KMS-11 (cell line): ENCODE data around the gene TMEM62.

Experiments used
- H2AFZ ChIP-seq: fragments of 200-600 bp; sonication (generic); 2 replicates; pipeline ENCODE4 v1.6.1; 2016; ENCODE audit warnings: antibody characterized with exemption, mixed run types, low read depth
- H3K27ac ChIP-seq: fragments of 200-600 bp; sonication (generic); 2 replicates; pipeline ENCODE4 v1.6.1; 2016; ENCODE audit warnings: mild to moderate bottlenecking, mixed run types
- H3K27me3 ChIP-seq: fragments of 200-600 bp; sonication (generic); 2 replicates; pipeline ENCODE4 v1.6.1; 2017; ENCODE audit warnings: mild to moderate bottlenecking, low read depth, mixed run types, moderate library complexity; ENCODE audit not compliant: insufficient read depth
- H3K36me3 ChIP-seq: fragments of 200-600 bp; sonication (generic); 2 replicates; pipeline ENCODE4 v1.6.1; 2017; ENCODE audit warnings: mild to moderate bottlenecking, mixed run types; ENCODE audit not compliant: insufficient read depth
- H3K4me1 ChIP-seq: fragments of 200-600 bp; sonication (generic); 2 replicates; pipeline ENCODE4 v1.6.1; 2016; ENCODE audit warnings: mild to moderate bottlenecking, low read depth, mixed run types; ENCODE audit not compliant: poor library complexity, severe bottlenecking
- H3K4me2 ChIP-seq: fragments of 200-600 bp; sonication (generic); 2 replicates; pipeline ENCODE4 v1.7.0; 2016; ENCODE audit warnings: mild to moderate bottlenecking, mixed run types
- H3K4me3 ChIP-seq: fragments of 200-600 bp; sonication (generic); IDR thresholded peaks from 2 replicates; pipeline ENCODE4 v1.6.1; 2017; ENCODE audit warnings: low read depth, low read length, mixed read lengths; ENCODE audit not compliant: insufficient read depth
- H3K79me2 ChIP-seq: fragments of 200-600 bp; sonication (generic); 2 replicates; pipeline ENCODE4 v1.6.1; 2016; ENCODE audit warnings: low read depth, mixed run types; ENCODE audit not compliant: insufficient read depth
- H3K9ac ChIP-seq: fragments of 200-600 bp; sonication (generic); 2 replicates; pipeline ENCODE4 v1.6.1; 2016; ENCODE audit warnings: mild to moderate bottlenecking, mixed run types
- H4K20me1 ChIP-seq: fragments of 200-600 bp; sonication (generic); 2 replicates; pipeline ENCODE4 v1.6.1; 2016; ENCODE audit warnings: mild to moderate bottlenecking, mixed run types; ENCODE audit not compliant: insufficient read depth
- CTCF ChIP-seq: fragments of 200-600 bp; sonication (generic); conservative IDR thresholded peaks from 2 replicates; pipeline ENCODE4 v1.6.1; 2017; ENCODE audit warnings: low read depth, mild to moderate bottlenecking, antibody characterized with exemption, low read length, moderate library complexity, mixed read lengths

TMEM62 gene

GRCh38 chr15:43214169-43214568 is 80.8 kb downstream of the TMEM62 start:
- TF ChIP-seq CTCF = no peak
- Histone ChIP-seq H3K4me2 (no peak overlapping the region), H3K27ac (no peak overlapping the region), H3K36me3 (no peaks in the 10 kb centered on the region), H2AFZ (no peak overlapping the region), H3K4me3 (no peak overlapping the region), H3K79me2 (no peaks in the 10 kb centered on the region), H3K9ac (no peak overlapping the region), H3K4me1 (no peaks in the 10 kb centered on the region), H4K20me1 (no peaks in the 10 kb centered on the region), H3K27me3 (no peaks in the 10 kb centered on the region)

- no peak overlapping the region for H3K4me2 ChIP-seq
- no peak for TF ChIP-seq CTCF
- H2AFZ ChIP-seq = no peak overlapping the region
- no peak overlapping the region for H3K4me3 ChIP-seq
- H3K9ac ChIP-seq = no peak overlapping the region
- H4K20me1 ChIP-seq = no peaks in the 10 kb centered on the region
- no peaks in the 10 kb centered on the region for H3K4me1 ChIP-seq
- no peaks in the 10 kb centered on the region for H3K27me3 ChIP-seq
- H3K79me2 ChIP-seq = no peaks in the 10 kb centered on the region
- H3K36me3 ChIP-seq = no peaks in the 10 kb centered on the region
- no peak overlapping the region for H3K27ac ChIP-seq
Measured at GRCh38 chr15:43214592-43215295, 81.4 kb downstream of the TMEM62 start.

GRCh38 chr15:43215961-43216360 is 82.6 kb downstream of the TMEM62 start:
- Histone ChIP-seq H3K79me2 (no peaks in the 10 kb centered on the region), H3K4me2 (no peak overlapping the region), H3K27me3 (no peaks in the 10 kb centered on the region), H3K27ac (no peak overlapping the region), H3K4me1 (no peaks in the 10 kb centered on the region), H2AFZ (no peak overlapping the region), H3K9ac (no peak overlapping the region), H4K20me1 (no peaks in the 10 kb centered on the region), H3K4me3 (no peak overlapping the region), H3K36me3 (no peaks in the 10 kb centered on the region)
- TF ChIP-seq CTCF = no peak

- no peaks in the 10 kb centered on the region for H3K36me3 ChIP-seq
- TF ChIP-seq CTCF = no peak
- H3K27ac ChIP-seq = no peak overlapping the region
- no peak overlapping the region for H2AFZ ChIP-seq
- no peak overlapping the region for H3K4me3 ChIP-seq
- H3K9ac ChIP-seq = no peak overlapping the region
- H3K27me3 ChIP-seq = no peaks in the 10 kb centered on the region
- H3K79me2 ChIP-seq = no peaks in the 10 kb centered on the region
- H4K20me1 ChIP-seq = no peaks in the 10 kb centered on the region
- no peak overlapping the region for H3K4me2 ChIP-seq
- no peaks in the 10 kb centered on the region for H3K4me1 ChIP-seq
Measured at GRCh38 chr15:43218908-43219706, 85.7 kb downstream of the TMEM62 start.
